SU-DHL-6 (cell line): ENCODE results near the gene PRIM1.

Source experiments
- EZH2phosphoT487 ChIP-seq: fragments of 200-600 bp; sonication (generic), shearing (Covaris generic); conservative IDR thresholded peaks from 2 replicates; pipeline ENCODE4 v1.6.1; 2018; ENCODE audit warnings: mild to moderate bottlenecking, antibody characterized with exemption, low read length, moderate library complexity, mixed read lengths
- TF ChIP-seq, protein P1 (sequence below): fragments of 200-600 bp; sonication (generic); IDR thresholded peaks from one replicate; pipeline ENCODE4 v1.5.1; 2017; ENCODE audit warnings: antibody characterized with exemption, mild to moderate bottlenecking, low read length, moderate library complexity; ENCODE audit not compliant: insufficient read depth, poor library complexity, severe bottlenecking

DNA sequence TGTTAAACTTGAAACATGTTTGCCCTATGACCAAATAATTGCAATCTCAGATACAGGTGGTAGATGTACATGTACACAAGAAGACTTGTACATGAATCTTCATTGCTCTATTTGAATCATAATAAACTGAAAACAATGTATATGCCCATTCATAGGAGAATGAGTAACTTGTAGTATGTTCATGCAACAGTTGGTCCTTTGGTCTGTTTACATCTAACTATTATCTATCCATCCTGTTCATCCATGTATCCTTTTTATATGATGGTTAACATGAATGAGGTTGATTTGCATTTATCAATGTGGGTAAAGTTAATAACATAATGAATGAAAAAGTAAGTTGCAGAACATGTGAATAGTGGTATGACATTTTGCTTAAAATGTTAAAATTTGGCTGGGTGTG is 48.1 kb upstream of the PRIM1 start:
- TF ChIP-seq, protein P1, sequence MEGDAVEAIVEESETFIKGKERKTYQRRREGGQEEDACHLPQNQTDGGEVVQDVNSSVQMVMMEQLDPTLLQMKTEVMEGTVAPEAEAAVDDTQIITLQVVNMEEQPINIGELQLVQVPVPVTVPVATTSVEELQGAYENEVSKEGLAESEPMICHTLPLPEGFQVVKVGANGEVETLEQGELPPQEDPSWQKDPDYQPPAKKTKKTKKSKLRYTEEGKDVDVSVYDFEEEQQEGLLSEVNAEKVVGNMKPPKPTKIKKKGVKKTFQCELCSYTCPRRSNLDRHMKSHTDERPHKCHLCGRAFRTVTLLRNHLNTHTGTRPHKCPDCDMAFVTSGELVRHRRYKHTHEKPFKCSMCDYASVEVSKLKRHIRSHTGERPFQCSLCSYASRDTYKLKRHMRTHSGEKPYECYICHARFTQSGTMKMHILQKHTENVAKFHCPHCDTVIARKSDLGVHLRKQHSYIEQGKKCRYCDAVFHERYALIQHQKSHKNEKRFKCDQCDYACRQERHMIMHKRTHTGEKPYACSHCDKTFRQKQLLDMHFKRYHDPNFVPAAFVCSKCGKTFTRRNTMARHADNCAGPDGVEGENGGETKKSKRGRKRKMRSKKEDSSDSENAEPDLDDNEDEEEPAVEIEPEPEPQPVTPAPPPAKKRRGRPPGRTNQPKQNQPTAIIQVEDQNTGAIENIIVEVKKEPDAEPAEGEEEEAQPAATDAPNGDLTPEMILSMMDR: no peak
- no peak for TF ChIP-seq EZH2phosphoT487
